Forelimb muscle (tissue), 1 donor: ENCODE measurements around the gene ABHD8. TPM values are rescaled to one million over a fixed set of nuclear protein-coding genes. Genes with fewer than 3 reads are reported as not detected.

Experiments used
- DNase-seq: peaks from one replicate; pipeline ENCODE4 v3.0.0-alpha.2; 2013; ENCODE audit warnings: low read depth
- polyA plus RNA-seq: library from polyadenylated mRNA; unstranded; fragments of 120-200 nt; gene quantifications from one replicate; pipeline ENCODE4 v1.2.1, GENCODE V29; 2013; ENCODE audit not compliant: insufficient read length

The ABHD8 gene
- polyA plus RNA-seq, 1 donor, result 7.9 TPM

- no peak for DNase-seq
Observed at GRCh38 chr19:17242431-17243208, 60.6 kb downstream of the ABHD8 start.

Other genes with a start within 250 kb of the ABHD8 start
- gene HAUS8, start 228.0 kb downstream of the ABHD8 start, polyA plus RNA-seq, result 9.1 TPM
- 32.6 TPM for gene MYO9B, start 227.6 kb downstream of the ABHD8 start, polyA plus RNA-seq
- gene USE1, start 88.1 kb downstream of the ABHD8 start, polyA plus RNA-seq, result 31.6 TPM
- gene OCEL1, start 77.2 kb downstream of the ABHD8 start, polyA plus RNA-seq, result 8.8 TPM
- gene NR2F6, start 57.5 kb downstream of the ABHD8 start, polyA plus RNA-seq, result 30.0 TPM
- 5.6 TPM for gene USHBP1, start 38.7 kb downstream of the ABHD8 start, polyA plus RNA-seq
- gene BABAM1, start 36.0 kb downstream of the ABHD8 start, polyA plus RNA-seq, result 77.1 TPM
- gene ANKLE1, start 21.5 kb downstream of the ABHD8 start, polyA plus RNA-seq, result 1.8 TPM
- 28.3 TPM for gene MRPL34, start 2.4 kb upstream of the ABHD8 start, polyA plus RNA-seq
- 34.8 TPM for gene DDA1, start 6.1 kb upstream of the ABHD8 start, polyA plus RNA-seq
- 7.9 TPM for gene ANO8, start 31.4 kb upstream of the ABHD8 start, polyA plus RNA-seq
- gene GTPBP3, start 34.1 kb upstream of the ABHD8 start, polyA plus RNA-seq, result 11.9 TPM
- gene PLVAP, start 73.9 kb upstream of the ABHD8 start, polyA plus RNA-seq, result 40.7 TPM
- not detected for gene CCDC194, start 90.8 kb upstream of the ABHD8 start, polyA plus RNA-seq
- 4.6 TPM for gene BST2, start 102.2 kb upstream of the ABHD8 start, polyA plus RNA-seq
- 25.3 TPM for gene MVB12A, start 116.6 kb upstream of the ABHD8 start, polyA plus RNA-seq
- 1.3 TPM for gene TMEM221, start 145.2 kb upstream of the ABHD8 start, polyA plus RNA-seq
- gene NXNL1, start 157.5 kb upstream of the ABHD8 start, polyA plus RNA-seq, result not detected
- 18.9 TPM for gene SLC27A1, start 167.1 kb upstream of the ABHD8 start, polyA plus RNA-seq
- 49.5 TPM for gene PGLS, start 208.2 kb upstream of the ABHD8 start, polyA plus RNA-seq